AG10803 (cell line): Measurements from ENCODE around the gene BBLN.

ENCODE experiments used
- DNase-seq: peaks from one replicate; pipeline ENCODE4 v3.0.0; 2010; ENCODE audit warnings: low read depth
- H3K4me3 ChIP-seq: 2 replicates; pipeline ENCODE4 v1.5.1; 2011; ENCODE audit warnings: mild to moderate bottlenecking, low read length, control low read depth
- CTCF ChIP-seq: conservative IDR thresholded peaks from 2 replicates; pipeline ENCODE4 v1.5.1; 2011; ENCODE audit warnings: mild to moderate bottlenecking, low read length, control low read depth, inconsistent platforms

Gene BBLN

GRCh38 chr9:128149001-128149701, 10.9 kb upstream of the BBLN start, which contains the start of gene LCN2:
Gene LCN2 (plus strand): TSS chr9:128149453. CDS start chr9:128149526, 73 bp downstream.
- no peak for TF ChIP-seq CTCF
- DNase-seq: no peak
- no peak within 1 kb of the TSS for H3K4me3 ChIP-seq

- TF ChIP-seq CTCF: no peak
- no peak for DNase-seq
- H3K4me3 ChIP-seq: no peak overlapping the region
These were observed 10.0 kb upstream of the BBLN start for GRCh38 chr9:128149951-128150593.

- no peak overlapping the region for H3K4me3 ChIP-seq
- TF ChIP-seq CTCF: peak; percentile 11; the same call in 1 of the 2 replicates
- DNase-seq: no peak
These were observed 9.3 kb upstream of the BBLN start for GRCh38 chr9:128150594-128151308.

GRCh38 chr9:128151309-128152132, 8.5 kb upstream of the BBLN start:
- no peak overlapping the region for H3K4me3 ChIP-seq
- TF ChIP-seq CTCF: no peak
- DNase-seq: no peak

GRCh38 chr9:128152133-128153059, 7.7 kb upstream of the BBLN start:
- TF ChIP-seq CTCF: no peak
- DNase-seq: no peak

More at GRCh38 chr9:128152133-128153059, 7.7 kb upstream of the BBLN start:
- no peak overlapping the region for H3K4me3 ChIP-seq
